ENCODE measurements around the gene DOCK1. TPM values are rescaled to one million over a fixed set of nuclear protein-coding genes. Genes with fewer than 3 reads are reported as not detected.
"Not testable (repeated sequence)": the region's sequence is repeated elsewhere in the genome, so short reads cannot be mapped to it uniquely, and the experiment has no call there.

The DOCK1 gene
- total RNA-seq, 4 donors from 2014 or later = 4.3 to 6.0 (median 4.8) TPM

GRCh38 chr10:127303746-127304145 lies 398.5 kb downstream of the DOCK1 start:
- in situ Hi-C loops (cut with MboI; ENCODE audit: low sequenced_read_pairs in 4 of 4) (no loop called here), intact Hi-C loops (cut with DNase I; ENCODE audit: low total_unique reads) (no loop called here)
- Histone ChIP-seq H3K4me3 (no peak overlapping the region), H3K27ac (no peak overlapping the region), H3K36me3 (no peaks in the 10 kb centered on the region), H3K4me1 (no peaks in the 10 kb centered on the region), H3K27me3 (no peaks in the 10 kb centered on the region), H3K9me3 (no peaks in the 10 kb centered on the region)
- TF ChIP-seq POLR2A (IDR thresholded peaks at IDR 0.05) = no peak
- TF ChIP-seq CTCF (IDR thresholded peaks at IDR 0.05 in 4 of 5, conservative IDR thresholded peaks at IDR 0.05 in 1 of 5) = no peak
- DNase-seq = no peak
- ATAC-seq = no peak

- no peaks in the 10 kb centered on the region for H3K4me1 ChIP-seq
- no peaks in the 10 kb centered on the region for H3K36me3 ChIP-seq
- no peak for ATAC-seq
- no peak for DNase-seq
- no peaks in the 10 kb centered on the region for H3K27me3 ChIP-seq
- no peak for TF ChIP-seq CTCF (IDR thresholded peaks at IDR 0.05 in 4 of 5, conservative IDR thresholded peaks at IDR 0.05 in 1 of 5)
- TF ChIP-seq POLR2A (IDR thresholded peaks at IDR 0.05) = no peak
- no peaks in the 10 kb centered on the region for H3K9me3 ChIP-seq
- intact Hi-C loops (cut with DNase I; ENCODE audit: low total_unique reads) (no loop called here), in situ Hi-C loops (cut with MboI; ENCODE audit: low sequenced_read_pairs in 4 of 4) (no loop called here)
- H3K4me3 ChIP-seq = no peak overlapping the region
- no peak overlapping the region for H3K27ac ChIP-seq
Measured at GRCh38 chr10:127306479-127306878, 401.3 kb downstream of the DOCK1 start.

GRCh38 chr10:127307338-127307737 lies 402.1 kb downstream of the DOCK1 start:
- H3K4me3 ChIP-seq = no peak overlapping the region
- ATAC-seq (no peak), DNase-seq (no peak)
- intact Hi-C loops (cut with DNase I; ENCODE audit: low total_unique reads) = no loop called here
- H3K9me3 ChIP-seq = no peaks in the 10 kb centered on the region
- no peaks in the 10 kb centered on the region for H3K36me3 ChIP-seq
- H3K4me1 ChIP-seq = no peaks in the 10 kb centered on the region
- in situ Hi-C loops (cut with MboI; ENCODE audit: low sequenced_read_pairs in 4 of 4) = no loop called here
- H3K27me3 ChIP-seq = no peaks in the 10 kb centered on the region
- TF ChIP-seq CTCF (IDR thresholded peaks at IDR 0.05 in 4 of 5, conservative IDR thresholded peaks at IDR 0.05 in 1 of 5) = no peak
- no peak for TF ChIP-seq POLR2A (IDR thresholded peaks at IDR 0.05)
- H3K27ac ChIP-seq = no peak overlapping the region

GRCh38 chr10:127308031-127308430 lies 402.8 kb downstream of the DOCK1 start:
- no peak for DNase-seq
- H3K9me3 ChIP-seq = no peaks in the 10 kb centered on the region
- no peaks in the 10 kb centered on the region for H3K27me3 ChIP-seq
- ATAC-seq = no peak
- TF ChIP-seq POLR2A (IDR thresholded peaks at IDR 0.05) (no peak), CTCF (IDR thresholded peaks at IDR 0.05 in 4 of 5, conservative IDR thresholded peaks at IDR 0.05 in 1 of 5) (no peak)
- no peak overlapping the region for H3K4me3 ChIP-seq
- in situ Hi-C loops (cut with MboI; ENCODE audit: low sequenced_read_pairs in 4 of 4) (no loop called here), intact Hi-C loops (cut with DNase I; ENCODE audit: low total_unique reads) (no loop called here)
- no peaks in the 10 kb centered on the region for H3K36me3 ChIP-seq
- H3K27ac ChIP-seq = no peak overlapping the region
- no peaks in the 10 kb centered on the region for H3K4me1 ChIP-seq

- H3K36me3 ChIP-seq; H3K27me3 ChIP-seq; H3K4me3 ChIP-seq; intact Hi-C loops (cut with DNase I; ENCODE audit: low total_unique reads); H3K9me3 ChIP-seq; in situ Hi-C loops (cut with MboI; ENCODE audit: low sequenced_read_pairs in 4 of 4); H3K4me1 ChIP-seq; DNase-seq; H3K27ac ChIP-seq; ATAC-seq: not testable (repeated sequence)
Measured at GRCh38 chr10:127309619-127310018, 404.4 kb downstream of the DOCK1 start.

Measured in gastrocnemius medialis (tissue), 4 donors.